Keratinocyte (primary cell): ENCODE results near the gene DFFB.

Experiments used
- CTCF ChIP-seq, 3 experiments: IDR thresholded peaks in 1 of 3; conservative IDR thresholded peaks in 1 of 3; optimal IDR thresholded peaks in 1 of 3; 2 replicates in 2 of 3; 3 replicates in 1 of 3; pipeline versions ENCODE3 to v1.5.1; 2011; ENCODE audit warnings: low read length in 3 of 3, mild to moderate bottlenecking in 3 of 3, moderate library complexity in 2 of 3, control low read depth in 1 of 3, inconsistent platforms in 1 of 3; ENCODE audit not compliant: insufficient read depth in 2 of 3; ENCODE audit errors: extremely low read depth in 1 of 3
- EZH2 ChIP-seq: IDR thresholded peaks from one replicate; pipeline ENCODE4 v1.6.1; 2012; ENCODE audit warnings: inconsistent platforms, mild to moderate bottlenecking, low read length, moderate library complexity

DNA sequence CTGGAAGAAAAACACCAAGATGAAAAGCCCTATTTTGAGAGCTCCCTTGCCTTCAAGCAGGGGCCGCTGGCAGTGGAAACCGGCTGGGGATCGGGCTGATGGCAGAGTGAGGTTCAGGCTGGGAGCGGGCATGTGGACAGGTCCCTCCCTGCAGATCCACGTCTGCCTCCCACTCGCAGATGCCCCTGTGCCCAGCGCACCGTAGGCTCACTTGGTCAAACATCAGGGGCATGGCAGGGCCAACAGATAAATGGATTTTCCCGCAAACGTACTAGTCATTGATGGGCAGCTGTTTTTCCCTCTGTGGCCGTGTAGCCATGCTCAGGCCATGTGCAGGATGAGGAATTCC lies 49.4 kb downstream of the DFFB start:
- TF ChIP-seq CTCF (optimal IDR thresholded peaks at IDR 0.05 in 1 of 3, IDR thresholded peaks at IDR 0.05 in 1 of 3, conservative IDR thresholded peaks at IDR 0.05 in 1 of 3; ENCODE audit: extremely low read depth in 1 of 3, insufficient read depth in 2 of 3, low read length in 3 of 3) (no peak), EZH2 (no peak)
